ENCODE data around the gene ZNF597.
A peak's percentile ranks its signal among the peaks of the same experiment; 100 is the strongest.

ZNF597 gene

DNA sequence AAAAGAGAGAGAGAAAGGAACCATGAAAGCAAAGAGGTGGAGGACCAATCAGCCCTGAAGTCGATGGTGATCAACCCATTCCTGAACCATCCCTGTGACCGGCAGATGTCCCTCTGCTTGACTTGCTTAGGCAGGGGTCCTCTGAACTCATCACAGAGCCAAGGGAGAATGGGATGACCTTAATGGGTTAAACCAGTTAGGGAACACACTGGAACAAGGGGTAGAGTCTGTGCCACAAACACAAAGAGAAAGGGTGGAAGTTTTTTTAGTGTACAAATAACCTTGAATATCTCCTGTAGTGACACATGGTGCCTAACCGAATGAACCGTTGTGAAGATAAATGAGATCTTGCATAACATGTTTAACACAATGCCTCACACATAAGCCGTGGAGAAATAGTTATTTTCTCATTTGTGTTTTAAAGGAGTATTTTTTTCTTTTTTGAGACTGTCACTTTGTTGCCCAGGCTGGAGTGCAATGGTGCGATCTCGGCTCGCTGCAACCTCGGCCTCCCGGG lies 11.4 kb upstream of the ZNF597 start:
- no peak for DNase-seq

DNA sequence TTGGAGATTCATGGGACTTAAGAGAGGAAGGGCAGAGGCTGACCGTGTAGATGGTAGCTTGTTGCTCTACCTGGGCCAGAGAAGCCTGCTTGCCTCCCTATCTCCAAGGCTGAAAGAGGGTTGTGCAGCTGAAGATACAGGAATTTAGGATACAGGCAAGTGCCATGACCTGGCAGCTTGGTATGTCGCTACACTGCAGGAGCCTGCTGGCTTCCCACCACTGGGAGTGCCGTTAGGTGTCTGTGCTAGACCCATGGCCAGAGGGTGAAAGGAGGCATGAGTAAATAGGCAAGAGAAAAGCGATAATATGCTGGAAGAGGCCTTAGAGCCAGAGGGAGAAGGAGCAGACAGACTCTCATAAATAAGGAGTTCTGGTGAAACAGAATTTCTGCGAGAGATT lies 10.8 kb upstream of the ZNF597 start:
- DNase-seq = no peak

DNA sequence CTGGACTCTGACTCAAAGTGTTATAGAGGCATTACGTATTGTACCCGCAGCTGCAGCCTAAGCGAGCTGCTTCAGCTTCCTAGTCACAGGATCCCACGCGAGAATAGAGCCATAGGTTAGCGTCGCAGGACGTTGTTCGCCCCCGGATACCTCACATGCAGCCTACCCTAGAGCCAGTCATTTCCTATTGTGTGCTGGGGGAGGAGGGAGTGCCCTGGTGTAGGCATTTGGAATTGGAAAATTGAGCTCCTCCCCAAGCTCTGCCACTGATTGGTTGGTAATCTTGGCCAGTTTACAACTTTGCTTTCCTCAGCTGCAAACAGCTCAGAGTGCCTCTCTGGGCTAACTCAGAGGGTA lies 706 bp upstream of the ZNF597 start:
- DNase-seq = no peak

DNA sequence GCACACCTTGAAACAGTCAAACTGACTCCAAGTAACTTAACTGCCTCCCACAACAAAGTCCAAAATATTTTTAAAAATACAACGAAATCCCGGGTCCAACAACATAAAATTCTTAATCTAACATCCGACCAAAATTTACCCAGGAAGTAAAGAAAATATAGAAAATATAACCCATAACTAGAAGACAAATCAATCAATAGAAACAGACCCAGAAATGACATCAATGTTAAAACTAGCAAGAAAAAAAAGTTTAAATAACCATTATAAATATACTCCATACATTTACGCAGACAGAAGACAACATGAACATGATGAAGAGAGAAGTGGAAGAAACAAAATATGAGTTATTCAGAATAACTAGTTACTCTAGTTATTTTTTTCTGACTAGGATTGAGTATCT lies 3.7 kb downstream of the ZNF597 start:
- DNase-seq = no peak

DNA sequence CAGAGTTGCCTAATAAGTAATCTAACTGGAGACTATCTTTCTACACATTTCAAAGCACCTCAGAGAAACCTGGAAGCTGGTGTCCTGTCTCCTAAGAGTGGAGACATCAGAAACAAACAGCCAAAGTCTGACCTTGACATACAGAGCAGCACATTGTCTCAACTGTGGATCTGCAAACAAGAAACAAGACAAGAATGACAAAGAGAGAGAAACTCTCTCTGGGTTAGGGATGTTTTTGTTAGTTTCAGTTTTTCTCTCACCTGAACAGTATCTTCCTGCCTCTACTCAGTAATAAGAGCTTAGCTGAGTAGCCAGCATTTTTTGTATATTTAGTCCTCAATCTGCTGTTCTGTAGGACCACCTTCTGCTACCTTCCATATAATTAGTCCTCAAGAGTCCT lies 8.9 kb downstream of the ZNF597 start:
- DNase-seq = no peak

DNA sequence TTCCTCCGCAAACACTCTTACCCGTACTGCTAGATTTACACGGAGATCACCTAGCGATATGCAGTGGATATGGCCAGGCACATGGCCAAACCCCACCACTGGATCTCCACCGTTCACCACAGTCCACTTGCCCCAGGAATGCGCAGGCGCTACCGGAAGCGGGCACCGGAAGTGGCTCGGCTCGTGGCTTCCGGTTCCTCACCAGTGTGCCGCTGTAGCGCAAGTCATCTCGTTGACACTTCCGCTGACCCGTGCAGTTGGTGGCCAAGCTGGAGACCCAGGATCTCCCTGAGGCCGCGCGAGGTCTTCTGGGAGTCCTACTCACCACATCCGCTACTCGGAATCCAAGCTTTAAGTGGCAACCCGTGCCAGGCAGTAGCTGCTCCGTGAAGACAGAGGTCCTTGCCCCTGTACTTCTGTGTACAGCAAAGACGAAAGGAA lies 11.5 kb downstream of the ZNF597 start:
- no peak for DNase-seq

DNA sequence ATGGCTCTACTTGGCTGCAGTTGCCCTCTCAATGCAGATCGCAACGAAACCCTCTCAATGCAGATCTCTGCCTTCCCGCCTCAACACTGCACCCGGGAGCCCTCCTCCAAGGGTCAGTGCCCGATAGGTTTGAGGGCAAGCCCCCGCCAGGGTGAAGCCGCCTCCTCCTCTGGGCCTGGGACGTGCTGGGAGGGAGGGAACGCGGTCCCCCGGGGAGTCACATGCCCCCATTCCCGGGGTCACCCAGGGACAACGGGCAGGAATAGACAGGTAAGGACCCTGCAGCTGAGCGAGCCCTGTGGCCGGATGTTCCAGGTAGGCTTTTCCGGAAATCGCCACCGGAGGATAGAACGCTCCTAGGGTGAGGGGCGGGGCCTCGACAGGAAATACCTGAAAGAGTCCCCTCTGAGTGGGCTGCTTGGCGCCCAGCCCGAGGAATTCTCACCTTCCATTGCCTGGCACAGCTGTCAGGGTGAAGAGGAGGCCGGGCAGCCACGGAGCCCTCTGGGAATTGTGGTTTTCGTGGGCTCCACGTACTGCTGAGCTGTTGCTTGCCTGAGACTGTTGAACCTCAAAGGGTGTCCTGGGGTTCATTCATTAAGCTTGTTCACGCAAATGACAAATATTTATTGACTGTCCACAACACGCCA lies 29.4 kb downstream of the ZNF597 start:
- no peak for DNase-seq

DNA sequence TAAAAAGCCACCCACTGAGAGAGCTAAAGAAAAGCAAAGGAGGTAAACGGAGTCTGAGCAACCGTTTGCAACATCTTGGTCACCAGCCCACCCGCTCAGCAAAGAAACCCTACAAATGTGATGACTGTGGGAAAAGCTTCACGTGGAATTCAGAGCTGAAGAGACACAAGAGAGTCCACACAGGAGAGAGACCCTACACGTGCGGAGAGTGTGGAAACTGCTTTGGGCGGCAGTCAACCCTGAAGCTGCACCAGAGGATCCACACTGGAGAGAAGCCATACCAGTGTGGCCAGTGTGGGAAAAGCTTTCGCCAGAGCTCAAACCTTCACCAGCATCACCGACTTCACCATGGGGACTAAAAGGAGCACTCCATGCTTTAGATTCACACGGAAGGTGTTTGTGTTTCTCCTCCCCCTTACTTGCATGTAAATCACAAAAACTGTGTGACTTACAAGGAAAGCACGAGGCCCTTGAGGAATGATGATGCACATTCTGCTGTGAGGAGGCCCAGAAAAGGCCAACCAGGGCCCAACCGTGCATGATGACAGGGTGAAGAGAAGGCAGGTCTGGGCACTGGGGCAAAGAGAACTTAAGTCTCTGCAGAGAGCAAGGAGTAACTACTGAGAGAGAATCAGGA lies 34.6 kb downstream of the ZNF597 start:
- no peak for DNase-seq

DNA sequence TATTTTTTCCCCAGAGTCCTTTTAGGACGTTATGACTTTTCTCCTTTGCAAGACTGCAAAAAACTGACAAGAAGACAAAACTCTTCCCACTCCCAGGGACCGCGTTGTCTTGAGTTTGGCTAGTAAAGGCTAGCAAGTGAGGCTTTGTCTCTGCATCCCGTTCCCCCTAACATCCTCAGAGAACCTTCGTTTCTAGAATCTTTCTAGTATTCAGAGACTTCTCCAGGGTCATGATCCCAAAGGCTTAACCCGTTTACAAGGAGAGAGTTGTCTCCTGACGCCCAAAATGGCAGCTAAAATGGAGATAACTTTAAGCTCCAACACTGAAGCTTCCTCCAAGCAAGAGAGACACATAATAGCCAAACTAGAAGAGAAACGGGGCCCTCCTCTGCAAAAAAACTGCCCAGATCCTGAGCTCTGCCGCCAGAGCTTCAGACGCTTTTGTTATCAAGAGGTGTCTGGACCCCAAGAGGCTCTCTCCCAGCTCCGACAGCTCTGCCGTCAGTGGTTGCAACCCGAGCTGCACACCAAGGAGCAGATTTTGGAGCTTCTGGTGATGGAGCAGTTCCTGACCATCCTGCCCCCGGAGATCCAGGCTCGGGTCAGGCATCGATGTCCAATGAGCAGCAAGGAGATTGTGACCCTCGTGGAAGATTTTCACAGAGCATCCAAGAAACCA lies 41.4 kb downstream of the ZNF597 start:
- DNase-seq = no peak

DNA sequence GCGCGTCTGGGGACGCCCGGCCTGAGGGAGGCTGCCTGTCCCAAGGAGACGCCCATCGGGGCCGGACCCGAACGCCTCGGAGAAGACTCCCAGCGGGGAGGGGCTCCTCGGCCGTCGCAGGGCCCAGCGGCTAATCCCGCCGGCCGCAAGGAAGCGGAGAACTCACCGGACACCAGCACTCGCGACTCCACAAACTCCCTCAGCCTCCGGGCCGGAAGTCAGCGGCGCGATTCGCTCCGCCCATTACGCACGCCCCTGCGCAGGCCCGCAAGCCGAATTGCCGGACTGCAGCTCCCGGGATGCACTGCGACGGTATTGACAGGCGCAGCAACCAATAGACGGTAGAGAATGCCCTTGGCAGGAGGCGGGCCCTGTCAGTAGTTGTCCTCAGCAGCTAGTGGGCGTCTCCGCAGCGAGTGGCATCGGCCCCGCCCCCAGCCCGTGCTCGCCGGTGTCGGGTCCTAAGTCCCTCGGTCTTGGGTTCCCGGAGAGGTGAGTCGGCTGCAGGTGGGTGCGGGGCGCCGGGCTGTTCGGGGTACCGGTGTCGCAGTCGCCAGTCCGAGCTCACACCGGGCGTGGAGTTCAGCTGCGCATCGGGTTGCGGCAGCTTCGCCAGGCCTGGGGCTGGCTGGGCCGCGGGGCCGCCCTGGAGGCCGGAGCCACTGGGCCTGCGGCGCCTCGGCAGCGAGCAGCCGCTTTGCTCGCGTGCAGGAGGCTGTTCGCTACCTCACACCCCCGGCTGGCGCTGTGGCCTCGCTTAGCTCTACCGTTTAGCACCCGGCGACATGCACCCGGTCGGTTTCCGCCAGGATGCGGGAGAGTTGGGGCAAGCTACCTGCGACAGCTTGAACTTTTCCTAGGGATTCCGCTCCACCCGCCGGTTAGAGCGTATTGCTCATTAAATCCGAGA lies 42.3 kb downstream of the ZNF597 start, which contains the start of the genes ZNF174 and ZSCAN32:
TSS of gene ZNF174 (plus strand) at position 437 of the 910 bp plus-strand sequence. CDS start 790 bp downstream, outside the sequence.
TSS of gene ZSCAN32 (minus strand) at position 226 of the 910 bp plus-strand sequence. CDS start 3,447 bp downstream, outside the sequence.
- peak; percentile 97 for DNase-seq

DNA sequence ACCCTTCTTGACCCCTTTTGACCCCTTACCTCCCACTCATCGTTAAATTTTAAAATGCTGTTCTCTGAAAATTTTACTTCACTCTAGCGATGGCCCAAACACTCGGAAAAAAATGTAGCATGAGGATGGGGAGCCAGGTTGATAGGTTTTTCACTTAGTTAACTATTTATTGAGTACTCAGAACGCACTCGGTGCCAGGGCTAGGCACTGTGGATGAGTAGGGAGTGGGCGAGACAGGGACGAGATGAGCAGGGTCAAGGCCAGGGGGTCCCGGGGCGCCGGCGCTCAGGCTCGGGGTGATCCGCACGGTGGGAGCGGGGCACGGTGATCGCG lies 42.9 kb downstream of the ZNF597 start:
- DNase-seq = no peak

DNA sequence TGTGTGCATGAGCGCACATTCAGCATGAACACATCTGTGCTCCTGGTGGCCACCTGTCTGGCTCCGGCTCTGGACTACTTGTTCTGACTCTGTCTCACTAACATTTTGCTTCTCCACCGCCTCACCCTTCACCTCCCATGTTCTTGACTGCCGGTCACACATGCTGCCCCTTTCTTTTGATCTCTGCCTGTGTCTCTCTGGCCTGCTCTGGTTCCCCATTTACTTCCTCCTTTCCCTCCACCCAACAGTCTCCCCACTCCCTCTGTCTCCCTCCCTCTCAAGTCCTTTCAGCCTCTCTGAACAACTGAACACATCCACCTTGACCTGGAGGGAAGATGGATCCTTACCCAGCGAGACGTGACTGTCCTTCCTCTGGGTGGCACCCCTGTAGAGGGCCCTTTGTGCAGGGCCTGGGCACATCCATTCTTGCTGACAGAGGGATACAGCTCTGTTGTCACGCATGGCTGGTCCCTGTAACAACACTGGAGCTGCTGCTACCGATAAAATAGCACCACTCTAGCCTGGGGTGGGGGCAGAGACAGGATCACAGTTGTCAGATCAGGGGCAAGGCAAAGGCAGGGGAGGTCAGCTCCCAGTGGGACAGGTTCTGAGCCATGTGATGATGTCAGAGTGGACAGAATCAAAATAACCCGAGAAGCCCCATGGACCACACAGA lies 53.5 kb downstream of the ZNF597 start:
- no peak for DNase-seq

DNA sequence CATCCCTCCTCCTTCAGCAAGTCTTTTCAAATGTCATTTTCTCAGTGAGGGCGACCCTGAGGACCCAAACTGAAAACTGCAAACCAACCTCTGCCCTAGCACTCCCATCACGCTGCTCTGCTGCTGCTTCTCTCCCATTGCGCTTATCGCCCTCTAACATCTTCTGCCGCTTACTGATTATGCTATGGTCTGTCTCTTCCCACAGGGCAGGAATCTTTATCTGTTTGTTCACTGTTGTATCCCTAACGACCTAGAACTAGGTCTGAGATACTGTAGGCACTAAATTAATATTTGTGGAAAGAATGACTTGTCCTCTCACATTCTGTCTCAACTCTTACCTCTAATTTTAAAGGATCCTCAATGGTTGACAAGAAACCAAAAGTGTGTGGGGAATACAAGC lies 55.0 kb downstream of the ZNF597 start:
- no peak for DNase-seq

DNA sequence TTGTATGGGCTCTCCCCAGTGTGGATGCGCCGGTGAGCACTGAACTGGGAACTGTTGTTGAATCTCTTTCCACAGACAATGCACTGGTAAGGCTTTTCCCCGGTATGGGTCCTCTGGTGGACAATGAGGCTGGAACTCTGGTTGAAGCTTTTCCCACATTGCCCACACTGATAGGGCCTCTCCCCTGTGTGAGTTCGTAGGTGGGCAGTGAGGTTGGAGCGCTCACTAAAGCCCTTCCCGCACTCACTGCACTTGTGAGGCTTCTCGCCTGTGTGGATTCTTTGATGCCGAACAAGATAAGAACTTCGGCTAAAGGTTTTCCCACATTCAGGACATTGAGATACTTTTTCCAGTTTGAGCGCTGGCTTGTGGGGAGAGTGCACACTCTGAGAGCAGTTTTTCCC lies 60.3 kb downstream of the ZNF597 start:
- DNase-seq = no peak
